ENCODE measurements around the gene ATP4A.

ATP4A gene

DNA sequence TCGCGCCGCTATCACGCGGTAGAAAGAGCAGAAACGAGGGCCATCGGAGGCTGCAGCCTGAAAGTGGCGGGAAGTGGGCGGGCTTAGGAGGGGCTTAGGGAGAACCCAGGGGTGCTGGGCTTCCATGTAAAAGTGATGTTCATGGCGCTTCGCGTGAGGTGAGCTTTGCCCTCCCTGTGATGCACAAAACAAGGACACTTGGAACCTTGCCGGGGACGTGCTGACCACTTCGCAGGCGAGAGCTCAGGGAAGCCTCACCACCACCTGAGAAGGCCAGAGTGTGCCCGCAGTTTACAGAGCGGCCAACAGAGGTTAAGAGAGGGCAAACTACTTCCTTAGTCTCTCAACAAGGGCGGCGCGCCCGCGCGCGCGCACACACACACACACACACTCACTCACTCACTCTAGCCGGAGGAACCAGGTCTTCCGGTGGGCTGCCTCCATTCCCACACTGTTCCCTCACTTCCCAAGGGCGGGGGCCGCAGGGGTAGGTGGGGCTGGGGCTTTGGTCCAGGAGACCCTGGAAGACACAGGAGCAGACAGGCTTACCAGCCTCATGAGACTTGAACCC lies 29.6 kb downstream of the ATP4A start:
- TF ChIP-seq, protein P1, sequence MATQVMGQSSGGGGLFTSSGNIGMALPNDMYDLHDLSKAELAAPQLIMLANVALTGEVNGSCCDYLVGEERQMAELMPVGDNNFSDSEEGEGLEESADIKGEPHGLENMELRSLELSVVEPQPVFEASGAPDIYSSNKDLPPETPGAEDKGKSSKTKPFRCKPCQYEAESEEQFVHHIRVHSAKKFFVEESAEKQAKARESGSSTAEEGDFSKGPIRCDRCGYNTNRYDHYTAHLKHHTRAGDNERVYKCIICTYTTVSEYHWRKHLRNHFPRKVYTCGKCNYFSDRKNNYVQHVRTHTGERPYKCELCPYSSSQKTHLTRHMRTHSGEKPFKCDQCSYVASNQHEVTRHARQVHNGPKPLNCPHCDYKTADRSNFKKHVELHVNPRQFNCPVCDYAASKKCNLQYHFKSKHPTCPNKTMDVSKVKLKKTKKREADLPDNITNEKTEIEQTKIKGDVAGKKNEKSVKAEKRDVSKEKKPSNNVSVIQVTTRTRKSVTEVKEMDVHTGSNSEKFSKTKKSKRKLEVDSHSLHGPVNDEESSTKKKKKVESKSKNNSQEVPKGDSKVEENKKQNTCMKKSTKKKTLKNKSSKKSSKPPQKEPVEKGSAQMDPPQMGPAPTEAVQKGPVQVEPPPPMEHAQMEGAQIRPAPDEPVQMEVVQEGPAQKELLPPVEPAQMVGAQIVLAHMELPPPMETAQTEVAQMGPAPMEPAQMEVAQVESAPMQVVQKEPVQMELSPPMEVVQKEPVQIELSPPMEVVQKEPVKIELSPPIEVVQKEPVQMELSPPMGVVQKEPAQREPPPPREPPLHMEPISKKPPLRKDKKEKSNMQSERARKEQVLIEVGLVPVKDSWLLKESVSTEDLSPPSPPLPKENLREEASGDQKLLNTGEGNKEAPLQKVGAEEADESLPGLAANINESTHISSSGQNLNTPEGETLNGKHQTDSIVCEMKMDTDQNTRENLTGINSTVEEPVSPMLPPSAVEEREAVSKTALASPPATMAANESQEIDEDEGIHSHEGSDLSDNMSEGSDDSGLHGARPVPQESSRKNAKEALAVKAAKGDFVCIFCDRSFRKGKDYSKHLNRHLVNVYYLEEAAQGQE (IDR thresholded peaks at IDR 0.05; ENCODE audit: low read depth) = no peak
- no peak for TF ChIP-seq FOXM1 (IDR thresholded peaks at IDR 0.05; ENCODE audit: borderline replicate concordance, low read depth)
- no peak for TF ChIP-seq CEBPB (IDR thresholded peaks at IDR 0.05)

DNA sequence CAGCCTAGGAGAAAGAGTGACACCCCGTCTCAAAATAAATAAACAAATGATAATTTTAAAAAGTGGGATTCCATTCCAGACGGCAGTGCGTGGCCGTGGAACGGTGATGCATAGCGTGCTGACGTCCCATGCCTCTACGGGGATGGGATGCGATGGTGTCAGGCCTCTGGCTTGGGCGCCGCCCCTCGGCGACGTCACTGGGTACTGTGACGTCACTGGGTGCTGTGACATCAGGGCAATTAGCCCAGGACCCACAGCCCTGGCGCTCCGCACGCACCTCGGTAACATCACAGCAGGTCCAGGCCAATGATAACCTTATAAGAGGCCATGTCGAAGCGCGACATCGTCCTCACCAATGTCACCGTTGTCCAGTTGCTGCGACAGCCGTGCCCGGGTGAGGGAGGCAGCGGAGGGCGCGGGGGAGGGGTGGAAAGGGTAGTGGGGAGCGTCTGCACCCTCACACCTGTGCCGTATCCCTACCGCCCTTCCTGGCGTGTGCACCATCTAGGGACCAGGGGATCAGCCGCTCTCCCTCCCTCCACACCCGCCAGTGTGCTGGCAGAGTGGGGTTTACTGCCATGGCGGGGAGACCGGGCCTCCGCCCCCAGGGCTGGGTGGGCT lies 30.1 kb downstream of the ATP4A start, which contains the start of gene GAPDHS:
TSS of gene GAPDHS (plus strand) at position 256 of the 621 bp plus-strand sequence. CDS start at position 328, 72 bp downstream.
- TF ChIP-seq EGR1 (IDR thresholded peaks at IDR 0.05) (no peak), NFIC (IDR thresholded peaks at IDR 0.05) (no peak), ZBTB7A (IDR thresholded peaks at IDR 0.05; ENCODE audit: low read depth) (no peak)

GRCh38 chr19:35531291-35531690 lies 32.2 kb downstream of the ATP4A start:
- TF ChIP-seq EP300 (IDR thresholded peaks at IDR 0.05; ENCODE audit: borderline replicate concordance) = no peak
- no peak for TF ChIP-seq TCF12 (IDR thresholded peaks at IDR 0.05; ENCODE audit: low read depth)
- no peak for TF ChIP-seq ZBTB7A (IDR thresholded peaks at IDR 0.05; ENCODE audit: low read depth)
- TF ChIP-seq, protein P1 (IDR thresholded peaks at IDR 0.05; ENCODE audit: low read depth) = no peak
- no peak for TF ChIP-seq FOXM1 (IDR thresholded peaks at IDR 0.05; ENCODE audit: borderline replicate concordance, low read depth)
- TF ChIP-seq EGR1 (IDR thresholded peaks at IDR 0.05) = no peak
- TF ChIP-seq RAD21 (IDR thresholded peaks at IDR 0.05; ENCODE audit: low read depth) = no peak
- no peak for TF ChIP-seq CREB1 (IDR thresholded peaks at IDR 0.05; ENCODE audit: low read depth)
- TF ChIP-seq TEAD4 (IDR thresholded peaks at IDR 0.05) = no peak
- TF ChIP-seq, protein P2, sequence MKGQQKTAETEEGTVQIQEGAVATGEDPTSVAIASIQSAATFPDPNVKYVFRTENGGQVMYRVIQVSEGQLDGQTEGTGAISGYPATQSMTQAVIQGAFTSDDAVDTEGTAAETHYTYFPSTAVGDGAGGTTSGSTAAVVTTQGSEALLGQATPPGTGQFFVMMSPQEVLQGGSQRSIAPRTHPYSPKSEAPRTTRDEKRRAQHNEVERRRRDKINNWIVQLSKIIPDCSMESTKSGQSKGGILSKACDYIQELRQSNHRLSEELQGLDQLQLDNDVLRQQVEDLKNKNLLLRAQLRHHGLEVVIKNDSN (IDR thresholded peaks at IDR 0.05) = no peak
- no peak for TF ChIP-seq YY1 (IDR thresholded peaks at IDR 0.05; ENCODE audit: low read depth)
- TF ChIP-seq MAX (IDR thresholded peaks at IDR 0.05) = no peak
- TF ChIP-seq TAF1 (IDR thresholded peaks at IDR 0.05; ENCODE audit: low read depth) = no peak
- no peak for TF ChIP-seq CEBPB (IDR thresholded peaks at IDR 0.05)
- no peak for TF ChIP-seq NFIC (IDR thresholded peaks at IDR 0.05)

DNA sequence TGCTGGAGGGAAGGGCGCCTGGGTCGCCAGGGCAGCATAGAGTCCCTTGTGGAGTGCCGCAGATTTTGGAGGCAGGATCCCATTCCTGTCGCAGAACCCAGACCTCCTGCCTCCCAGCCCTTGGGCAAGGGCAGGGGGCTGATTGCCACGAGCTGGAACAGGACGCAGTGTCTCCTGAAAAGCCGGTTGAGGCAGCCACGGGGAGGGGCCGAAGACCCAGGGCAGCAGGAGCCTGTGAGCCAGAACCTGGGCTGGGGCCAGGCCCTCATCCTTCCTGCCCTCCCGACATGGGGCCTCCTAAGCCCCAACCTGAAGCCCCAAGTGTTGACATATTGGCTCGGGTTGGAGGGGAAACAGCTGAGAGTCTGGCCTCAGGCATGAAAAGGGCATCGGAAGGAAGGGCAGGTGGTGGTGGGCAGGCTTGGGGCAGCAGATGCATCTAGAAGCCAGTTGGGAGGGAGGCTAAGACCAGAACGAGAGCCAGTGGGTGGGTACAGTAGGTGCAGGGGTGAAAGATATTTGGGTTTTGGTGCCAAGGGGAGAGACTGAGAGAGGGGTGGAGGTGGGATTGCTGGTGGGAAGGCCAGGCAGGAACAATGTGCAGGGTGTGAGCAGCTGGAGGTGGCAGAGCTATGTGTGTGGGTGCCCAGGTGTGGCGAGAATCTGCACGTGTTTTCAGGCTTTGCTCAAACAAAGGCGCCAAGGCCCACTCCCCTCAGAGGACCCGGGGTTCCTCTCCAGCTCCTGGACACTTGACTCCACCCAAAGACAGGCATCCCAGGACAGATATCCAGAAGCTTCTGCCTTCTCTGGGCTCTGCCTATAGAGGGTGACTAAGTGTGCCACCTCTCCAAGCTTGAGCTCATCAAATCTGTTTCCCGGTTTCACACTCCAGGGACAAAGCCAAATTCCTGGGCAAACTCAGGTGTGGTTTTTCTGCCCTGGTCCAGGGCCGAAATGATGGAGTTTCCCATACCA lies 33.9 kb downstream of the ATP4A start:
- TF ChIP-seq RAD21 (IDR thresholded peaks at IDR 0.05; ENCODE audit: low read depth) = no peak

GRCh38 chr19:35528218-35529038 lies 35.0 kb downstream of the ATP4A start, which contains the start of gene SBSN:
TSS of gene SBSN (minus strand) at chr19:35528311. CDS start at chr19:35528281, 30 bp downstream.
- TF ChIP-seq, protein P1 (IDR thresholded peaks at IDR 0.05; ENCODE audit: low read depth) = no peak
- TF ChIP-seq EP300 (IDR thresholded peaks at IDR 0.05; ENCODE audit: borderline replicate concordance) (no peak), CEBPB (IDR thresholded peaks at IDR 0.05) (no peak), TCF12 (IDR thresholded peaks at IDR 0.05; ENCODE audit: low read depth) (no peak), CREB1 (IDR thresholded peaks at IDR 0.05; ENCODE audit: low read depth) (no peak), NFIC (IDR thresholded peaks at IDR 0.05) (no peak), YY1 (IDR thresholded peaks at IDR 0.05; ENCODE audit: low read depth) (no peak), TEAD4 (IDR thresholded peaks at IDR 0.05) (no peak), TAF1 (IDR thresholded peaks at IDR 0.05; ENCODE audit: low read depth) (no peak), ZBTB7A (IDR thresholded peaks at IDR 0.05; ENCODE audit: low read depth) (no peak), EGR1 (IDR thresholded peaks at IDR 0.05) (no peak), MAX (IDR thresholded peaks at IDR 0.05) (no peak), FOXM1 (IDR thresholded peaks at IDR 0.05; ENCODE audit: borderline replicate concordance, low read depth) (no peak), RAD21 (IDR thresholded peaks at IDR 0.05; ENCODE audit: low read depth) (no peak)
- TF ChIP-seq, protein P2 (IDR thresholded peaks at IDR 0.05) = no peak

All from Ishikawa (cell line).